Smooth muscle cell of trachea (primary cell): ENCODE results near the gene PHLDB2. TPM values are rescaled to one million over a fixed set of nuclear protein-coding genes. Genes with fewer than 3 reads are reported as not detected.

ENCODE experiments used
- total RNA-seq: library from RNA; depleted of rRNA; stranded (reverse); fragments of >200 nt; gene quantifications from 2 replicates; pipeline ENCODE4 v1.2.1, GENCODE V29; 2014

The PHLDB2 gene
- total RNA-seq = 23.4 and 29.6 TPM in 2 replicates

DNA sequence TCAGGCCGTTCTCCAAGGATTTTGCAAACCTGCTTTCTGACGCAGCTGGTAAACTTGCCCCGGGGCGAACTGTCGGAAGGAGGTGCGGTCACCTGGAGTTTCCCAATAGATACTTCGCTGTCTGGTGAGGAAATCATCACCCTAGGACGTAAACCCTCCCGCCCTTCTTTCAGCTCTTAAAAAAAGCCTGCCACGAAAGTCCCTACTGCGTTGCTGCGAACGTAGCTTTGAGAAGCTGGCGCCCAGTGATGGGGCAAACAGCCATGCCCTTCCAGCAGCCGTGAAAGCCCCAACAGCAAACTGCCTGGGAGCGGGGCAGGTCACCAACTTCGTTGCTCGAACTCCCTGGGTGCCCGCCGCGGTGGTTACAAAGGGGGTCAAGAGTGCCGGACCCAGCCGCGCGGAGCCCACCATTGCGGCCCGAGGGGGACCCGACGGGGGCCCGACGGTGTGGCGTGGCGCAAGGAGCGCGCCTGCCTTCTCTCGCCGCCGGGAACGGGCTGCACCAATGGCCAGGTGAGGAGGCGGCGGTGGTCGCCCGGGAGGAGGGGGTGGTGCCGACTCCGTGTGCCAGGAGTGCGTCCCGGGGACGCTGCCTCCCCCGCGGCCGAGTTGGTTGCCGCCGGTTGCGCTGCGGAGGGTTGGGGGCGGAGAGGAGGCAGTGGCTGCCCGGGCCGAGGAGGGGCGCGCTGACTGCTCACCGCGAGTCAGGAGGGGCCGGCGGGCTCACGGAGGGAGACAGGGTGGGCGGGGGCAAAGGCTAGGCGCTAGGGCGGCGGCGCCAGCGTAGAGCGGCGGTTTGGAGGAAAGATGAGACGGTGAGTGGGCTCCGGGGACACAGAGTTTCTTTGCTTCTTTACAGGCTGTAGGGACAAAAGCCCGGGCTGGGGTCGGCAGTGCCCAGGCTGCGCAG is at the start of gene PHLDB2:
Gene PHLDB2 (plus strand): TSS at position 205 of the 913 bp plus-strand sequence. CDS start 24,813 bp downstream, outside the sequence.

GRCh38 chr3:111978583-111979433 is 119.7 kb downstream of the PHLDB2 start, which contains the start of gene ABHD10:
Gene ABHD10, plus strand, starts transcription at chr3:111979026. Its CDS starts 36 bp downstream, at chr3:111979062.

DNA sequence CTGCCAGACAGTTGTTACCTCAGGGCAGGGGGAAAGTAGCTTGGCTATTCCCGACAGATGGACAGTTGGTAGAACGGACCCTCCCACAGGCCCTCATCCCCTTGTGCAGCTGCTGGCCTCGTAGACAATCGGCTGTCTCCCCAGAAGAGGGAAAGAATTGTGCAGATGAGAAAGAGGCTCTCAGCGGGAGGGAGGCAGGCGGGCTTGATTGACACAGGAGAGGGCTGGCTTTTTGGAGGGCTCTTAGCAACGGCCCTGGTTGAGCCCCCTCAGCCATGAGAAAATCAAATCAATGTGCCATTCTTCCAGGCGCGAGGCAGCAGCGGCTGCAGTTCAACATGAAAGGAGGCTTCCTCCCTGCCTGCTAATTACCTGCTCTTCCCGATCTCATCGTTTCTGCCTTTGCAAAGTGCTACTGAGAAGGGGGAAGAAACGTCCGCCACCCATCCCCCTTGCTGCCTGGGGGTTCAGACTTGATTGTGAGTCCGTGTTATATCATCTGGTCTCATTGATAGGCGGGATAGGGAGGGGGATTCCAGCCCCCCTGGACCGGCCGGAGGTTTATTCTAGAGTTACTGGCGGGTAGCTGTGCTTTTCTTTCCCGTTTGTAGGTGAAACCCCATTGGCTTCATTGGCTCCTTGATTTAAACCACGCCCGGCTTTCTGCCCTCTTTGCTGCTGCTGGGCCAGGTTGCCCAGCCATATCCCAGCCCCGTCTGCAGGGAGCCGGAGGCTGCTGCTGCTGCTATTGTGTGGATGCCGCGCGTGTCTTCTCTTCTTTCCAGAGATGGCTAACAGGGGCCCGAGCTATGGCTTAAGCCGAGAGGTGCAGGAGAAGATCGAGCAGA is 139.8 kb downstream of the PHLDB2 start, which contains the start of gene TAGLN3:
Gene TAGLN3 (plus strand): TSS at position 287 of the 848 bp plus-strand sequence. CDS start 501 bp downstream, at position 788.

Other genes starting within 250 kb of the PHLDB2 start
- gene PLCXD2, start 184.6 kb upstream of the PHLDB2 start, total RNA-seq = 0.17 and 0.29 TPM in 2 replicates
- gene ABHD10, start 119.8 kb downstream of the PHLDB2 start, total RNA-seq = 41.0 and 42.9 TPM in 2 replicates
- gene TAGLN3, start 139.7 kb downstream of the PHLDB2 start, total RNA-seq = 0.87 and 0.99 TPM in 2 replicates
- gene TMPRSS7, start 175.5 kb downstream of the PHLDB2 start, total RNA-seq = not detected in 2 replicates
- gene C3orf52, start 227.1 kb downstream of the PHLDB2 start, total RNA-seq = 1.5 and 1.8 TPM in 2 replicates